Dermis blood vessel endothelial cell (primary cell): ENCODE results near the gene PHACTR2. TPM values are rescaled to one million over a fixed set of nuclear protein-coding genes. Genes with fewer than 3 reads are reported as not detected.
A peak's percentile ranks its signal among the peaks of the same experiment; 100 is the strongest.
"Not testable (repeated sequence)": the region's sequence is repeated elsewhere in the genome, so short reads cannot be mapped to it uniquely, and the experiment has no call there.

Experiments
- DNase-seq: peaks from one replicate; pipeline ENCODE4 v3.0.0; 2010
- total RNA-seq: library from RNA; depleted of rRNA; stranded (reverse); fragments of >200 nt; gene quantifications from 2 replicates; pipeline ENCODE4 v1.2.3, GENCODE V29; 2014

The PHACTR2 gene
- total RNA-seq, 1 donor from 2014 or later = 199 TPM

DNA sequence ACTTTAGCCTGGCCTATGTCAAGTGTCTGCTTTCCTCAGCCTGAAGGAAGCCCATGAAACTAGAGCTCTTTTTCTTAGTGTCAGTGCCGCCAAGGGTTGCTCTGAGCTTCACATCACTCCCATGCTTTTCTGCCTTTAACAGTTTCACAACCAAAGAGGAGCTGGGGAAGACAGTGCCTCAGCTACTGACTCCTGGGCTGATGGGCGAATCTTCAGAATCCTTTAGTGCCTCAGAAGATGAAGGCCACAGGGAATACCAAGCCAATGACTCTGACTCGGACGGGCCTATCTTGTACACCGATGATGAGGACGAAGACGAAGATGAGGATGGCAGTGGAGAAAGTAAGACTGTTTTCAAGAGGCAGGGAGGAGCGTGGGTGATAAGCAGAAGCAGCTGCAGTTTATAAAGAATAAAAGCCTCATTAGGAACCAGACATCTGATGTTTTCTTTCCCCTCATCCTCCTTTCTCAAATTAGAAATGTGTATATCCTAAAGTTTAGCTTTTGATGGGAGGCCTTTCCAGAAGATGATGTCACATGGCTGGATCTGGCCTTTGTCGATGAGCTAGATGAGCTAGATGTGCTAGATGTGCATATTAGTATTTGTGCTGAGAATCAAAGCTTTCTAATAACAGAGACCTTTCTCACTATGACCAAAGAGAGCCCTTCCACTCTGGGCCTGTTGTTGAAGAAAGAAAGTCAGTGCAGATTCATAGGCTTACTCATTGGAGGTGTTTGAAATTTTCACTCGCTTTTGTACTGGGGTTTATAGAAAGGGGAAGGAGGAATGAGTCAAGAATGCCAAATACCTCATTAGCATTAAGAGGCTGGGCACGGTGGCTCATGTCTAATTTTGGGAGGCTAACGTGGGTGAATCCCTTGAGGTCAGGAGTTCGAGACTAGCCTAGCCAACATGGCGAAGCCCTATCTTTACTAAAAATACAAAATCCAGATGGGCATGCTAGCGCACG, 94.6 kb downstream of the PHACTR2 start:
- DNase-seq = no peak

DNA sequence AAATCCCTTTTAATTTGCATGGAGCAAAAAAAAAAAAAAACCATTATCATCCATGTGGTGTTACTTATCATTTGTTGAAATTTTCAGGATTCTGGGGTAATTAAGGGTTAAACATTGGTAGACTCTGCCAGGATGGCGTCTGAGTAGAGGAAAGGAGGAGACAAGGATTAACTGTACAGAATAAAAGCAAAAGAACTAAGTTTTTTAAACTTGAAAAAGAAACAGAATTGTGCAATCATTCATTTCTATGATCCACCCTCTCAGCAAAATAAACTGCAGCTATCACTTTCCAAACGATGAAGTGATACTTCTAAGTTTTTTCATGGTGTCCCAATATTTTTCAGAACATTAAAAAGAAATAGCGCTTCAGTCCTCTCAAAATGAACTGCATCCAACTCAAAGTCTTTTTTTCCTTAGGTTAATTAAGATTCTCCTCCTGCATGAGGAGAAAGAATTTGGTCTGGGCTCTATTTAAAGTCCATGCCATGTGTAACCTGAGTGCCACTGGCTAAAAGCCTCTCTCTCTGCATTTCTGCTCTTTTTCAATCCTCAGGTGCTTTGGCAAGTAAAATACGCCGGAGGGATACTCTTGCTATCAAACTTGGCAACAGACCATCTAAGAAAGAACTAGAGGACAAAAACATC, 95.9 kb downstream of the PHACTR2 start:
- DNase-seq = no peak

DNA sequence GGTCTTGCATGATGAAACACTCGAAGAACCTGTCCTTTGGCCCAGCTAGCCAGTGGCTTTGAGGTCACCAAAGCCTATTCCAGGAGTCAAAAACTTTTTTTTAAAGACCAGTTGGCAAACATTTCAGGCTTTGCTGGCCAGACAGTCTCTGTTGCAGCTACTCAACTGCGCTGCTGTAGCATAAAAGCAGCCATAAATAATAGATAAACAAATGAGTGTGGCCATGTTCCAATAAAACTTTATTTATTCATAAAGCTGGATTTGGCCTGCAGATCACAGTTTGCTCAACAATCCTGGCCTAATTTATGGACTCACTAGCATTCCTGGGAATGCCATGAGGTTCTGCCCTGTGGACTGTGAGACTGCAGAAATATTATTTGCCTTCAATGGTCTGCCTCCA, 96.6 kb downstream of the PHACTR2 start:
- DNase-seq = no peak

DNA sequence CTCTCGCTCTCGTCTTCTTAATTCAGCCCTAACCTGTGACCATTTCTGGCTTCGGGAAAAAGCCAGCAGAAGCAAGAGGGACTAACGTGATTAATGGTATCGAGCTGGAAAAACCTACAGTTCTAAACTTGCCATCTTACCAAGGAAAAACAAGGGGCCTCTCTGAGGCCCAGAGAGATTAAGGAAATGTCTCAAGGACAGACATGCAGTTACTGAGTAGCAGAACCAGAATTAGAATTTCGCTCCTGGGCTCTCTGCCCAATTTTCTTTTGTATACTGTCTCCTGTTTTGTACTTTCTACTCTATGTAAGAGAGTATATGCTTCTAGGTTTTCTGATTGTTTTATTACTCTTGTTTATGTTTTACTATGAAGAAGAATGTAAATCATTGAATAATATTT, 97.6 kb downstream of the PHACTR2 start:
- DNase-seq = peak; percentile 18

DNA sequence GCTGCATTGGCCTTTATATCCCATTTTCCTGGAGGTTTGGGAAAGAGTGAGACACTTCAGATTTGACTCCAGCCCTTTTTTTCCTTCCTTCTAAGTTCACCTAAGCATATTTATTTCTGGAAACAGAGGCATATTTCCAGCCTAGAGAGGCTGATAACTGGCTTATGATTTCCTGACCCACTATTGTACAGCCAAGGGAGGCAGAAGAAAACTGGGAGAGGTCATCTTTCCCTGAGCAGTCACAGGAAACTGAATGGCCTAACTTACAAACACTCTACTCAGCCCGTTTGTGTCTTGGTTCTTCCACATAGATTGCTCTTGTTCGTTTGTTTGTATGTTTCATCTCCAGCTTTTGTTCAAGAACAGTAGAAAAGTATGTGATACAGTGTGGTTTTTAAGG, 101.2 kb downstream of the PHACTR2 start:
- peak; percentile 37 for DNase-seq

DNA sequence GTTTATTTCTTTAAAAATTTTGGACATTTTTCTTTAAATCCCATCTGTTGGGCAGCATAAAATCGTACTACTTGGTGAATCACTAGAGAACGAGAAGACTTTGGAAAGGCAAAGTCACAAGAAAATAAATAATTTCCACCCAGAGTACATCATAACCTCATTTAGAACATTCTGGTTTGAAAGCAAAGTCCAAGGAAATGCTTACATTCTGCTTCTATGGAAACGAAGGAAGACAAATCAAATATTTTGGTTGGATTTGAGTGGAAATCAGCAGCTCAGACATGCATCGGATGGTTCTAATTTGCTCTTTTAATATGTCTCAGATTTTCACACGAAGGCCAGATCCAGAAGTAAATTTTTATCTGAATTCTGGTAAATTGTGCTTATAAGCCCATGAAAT, 104.7 kb downstream of the PHACTR2 start:
- no peak for DNase-seq

DNA sequence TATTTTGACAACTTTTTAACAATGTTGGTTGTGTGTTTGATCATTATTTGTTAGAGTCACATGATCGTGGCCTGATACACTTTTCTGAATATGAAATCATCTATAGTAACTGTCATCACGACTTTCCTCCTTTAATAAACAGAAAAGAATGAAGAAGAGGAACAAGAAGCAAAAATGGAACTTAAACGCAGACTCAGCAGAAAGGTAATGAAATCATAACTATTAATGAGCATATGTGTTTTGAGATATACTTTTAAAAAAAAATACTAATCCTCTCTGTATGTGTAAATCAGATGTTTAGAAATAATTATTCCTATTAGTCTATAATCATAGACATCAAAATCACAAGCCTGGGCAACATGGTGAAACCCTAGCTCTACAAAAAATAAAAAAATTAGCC, 105.3 kb downstream of the PHACTR2 start:
- no peak for DNase-seq

DNA sequence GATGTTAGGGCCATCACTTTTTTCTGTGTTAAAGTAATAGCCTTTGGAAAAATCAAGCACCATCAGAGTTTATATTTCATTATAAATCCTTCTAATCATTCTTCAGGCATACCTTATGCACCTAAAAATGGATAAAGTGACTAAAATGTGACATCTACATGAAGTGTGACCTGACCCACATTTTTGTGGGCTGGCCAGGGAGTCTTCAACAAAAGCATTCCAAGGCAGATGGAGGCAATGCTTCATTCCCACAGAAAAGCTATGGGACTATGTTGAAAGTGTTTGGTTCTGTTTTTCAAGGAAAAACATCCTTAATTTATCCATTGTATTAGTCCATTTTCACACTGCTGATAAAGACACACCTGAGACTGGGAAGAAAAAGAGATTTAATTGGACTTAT, 106.6 kb downstream of the PHACTR2 start:
- DNase-seq = no peak

DNA sequence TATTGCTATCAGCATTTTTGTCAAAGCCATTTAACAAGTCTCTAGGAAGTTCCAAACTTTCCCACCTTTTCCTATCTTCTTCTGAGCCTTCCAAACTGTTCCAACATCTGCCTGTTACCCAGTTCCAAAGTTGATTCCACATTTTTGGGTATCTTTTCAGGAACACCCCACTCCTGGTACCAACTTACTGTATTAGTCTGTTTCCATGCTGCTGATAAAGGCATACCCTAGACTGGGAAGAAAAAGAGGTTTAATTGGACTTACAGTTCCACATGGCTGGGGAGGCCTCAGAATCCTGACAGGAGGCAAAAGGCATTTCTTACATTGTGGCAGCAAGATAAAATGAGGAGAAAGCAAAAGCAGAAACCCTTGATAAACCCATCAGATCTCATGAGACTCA, 108.6 kb downstream of the PHACTR2 start:
- DNase-seq = not testable (repeated sequence)

DNA sequence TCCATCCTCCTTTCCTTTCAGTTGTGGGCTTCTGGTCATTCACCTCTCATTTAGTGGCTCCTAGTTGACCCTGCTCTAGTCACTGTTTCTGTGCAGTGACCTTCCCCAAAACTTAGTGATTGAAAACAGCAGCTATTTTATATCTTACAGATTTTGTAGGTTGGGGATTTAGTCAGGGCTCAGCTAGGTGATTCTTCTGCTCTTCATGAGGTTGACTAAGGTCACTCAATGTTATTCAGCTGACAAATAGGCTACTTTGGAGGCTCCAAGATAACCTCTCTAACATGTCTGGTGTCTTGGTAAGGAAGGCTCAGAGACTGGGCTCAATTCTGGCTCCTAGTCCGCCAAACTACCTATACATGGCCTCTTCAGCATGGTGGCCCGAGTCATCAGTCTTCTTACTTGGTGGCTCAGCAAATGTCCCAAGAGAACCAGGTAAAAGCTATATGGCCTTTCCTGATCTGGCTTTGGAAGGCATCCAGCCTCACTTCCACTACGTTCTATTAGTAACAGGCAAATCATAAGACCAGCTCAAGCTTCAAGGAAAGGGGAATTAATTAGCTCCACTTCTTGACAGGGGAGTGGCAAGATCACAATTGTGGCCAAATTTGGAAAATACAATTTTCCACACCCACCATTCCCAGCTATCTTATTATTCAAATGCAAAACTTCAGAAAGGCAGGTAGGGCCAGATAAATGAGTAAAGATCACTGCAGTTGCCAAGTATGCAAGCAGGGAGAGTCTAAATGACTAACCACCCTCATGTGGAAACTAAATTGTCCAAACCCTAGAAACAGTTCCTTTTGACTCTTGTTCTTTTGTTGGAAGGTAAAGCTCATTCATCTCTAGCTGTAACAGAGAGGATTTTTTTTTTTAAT, 114.9 kb downstream of the PHACTR2 start:
- no peak for DNase-seq

DNA sequence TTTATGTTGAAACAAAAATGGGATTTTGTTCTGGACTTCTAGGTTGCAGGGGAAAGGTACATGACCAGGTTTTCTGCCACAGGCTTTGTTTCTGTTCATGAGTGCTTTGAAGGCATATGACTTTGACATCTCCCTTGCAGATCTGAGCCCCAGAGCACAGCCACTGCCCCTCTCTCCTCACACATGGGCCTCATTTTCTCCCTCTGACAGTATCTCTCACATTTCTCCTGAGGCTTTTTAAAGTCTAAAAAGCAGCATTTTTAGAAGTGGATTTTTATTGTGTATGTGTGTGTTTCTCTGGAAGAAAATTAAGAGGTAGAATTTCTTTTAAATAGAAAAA, 115.5 kb downstream of the PHACTR2 start:
- no peak for DNase-seq

DNA sequence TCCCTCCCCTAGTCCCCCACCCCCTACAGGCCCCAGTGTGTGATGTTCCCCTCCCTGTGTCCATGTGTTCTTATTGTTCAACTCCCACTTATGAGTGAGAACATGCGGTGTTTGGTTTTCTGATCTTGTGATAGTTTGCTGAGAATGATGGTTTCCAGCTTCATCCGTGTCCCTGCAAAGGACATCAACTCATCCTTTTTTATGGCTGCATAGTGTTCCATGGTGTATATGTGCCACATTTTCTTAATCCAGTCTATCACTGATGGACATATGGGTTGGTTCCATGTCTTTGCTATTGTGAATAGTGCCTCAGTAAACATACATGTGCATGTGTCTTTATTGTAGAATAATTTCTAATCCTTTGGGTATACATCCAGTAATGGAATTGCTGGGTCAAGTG, 118.8 kb downstream of the PHACTR2 start:
- DNase-seq = not testable (repeated sequence)

DNA sequence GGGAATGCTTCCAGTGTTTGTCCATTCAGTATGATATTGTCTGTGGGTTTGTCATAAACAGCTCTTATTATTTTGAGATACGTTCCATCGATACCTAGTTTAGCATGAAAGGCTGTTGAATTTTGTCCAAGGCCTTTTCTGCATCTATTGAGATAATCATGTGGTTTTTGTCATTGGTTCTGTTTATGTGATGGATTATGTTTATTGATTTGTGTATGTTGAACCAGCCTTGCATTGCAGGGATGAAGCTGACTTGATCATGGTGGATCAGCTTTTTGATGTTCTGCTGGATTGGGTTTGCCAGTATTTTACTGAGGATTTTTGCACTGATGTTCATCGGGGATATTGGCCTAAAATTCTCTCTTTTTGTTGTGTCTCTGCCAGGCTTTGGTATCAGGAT, 120.7 kb downstream of the PHACTR2 start:
- not testable (repeated sequence) for DNase-seq

DNA sequence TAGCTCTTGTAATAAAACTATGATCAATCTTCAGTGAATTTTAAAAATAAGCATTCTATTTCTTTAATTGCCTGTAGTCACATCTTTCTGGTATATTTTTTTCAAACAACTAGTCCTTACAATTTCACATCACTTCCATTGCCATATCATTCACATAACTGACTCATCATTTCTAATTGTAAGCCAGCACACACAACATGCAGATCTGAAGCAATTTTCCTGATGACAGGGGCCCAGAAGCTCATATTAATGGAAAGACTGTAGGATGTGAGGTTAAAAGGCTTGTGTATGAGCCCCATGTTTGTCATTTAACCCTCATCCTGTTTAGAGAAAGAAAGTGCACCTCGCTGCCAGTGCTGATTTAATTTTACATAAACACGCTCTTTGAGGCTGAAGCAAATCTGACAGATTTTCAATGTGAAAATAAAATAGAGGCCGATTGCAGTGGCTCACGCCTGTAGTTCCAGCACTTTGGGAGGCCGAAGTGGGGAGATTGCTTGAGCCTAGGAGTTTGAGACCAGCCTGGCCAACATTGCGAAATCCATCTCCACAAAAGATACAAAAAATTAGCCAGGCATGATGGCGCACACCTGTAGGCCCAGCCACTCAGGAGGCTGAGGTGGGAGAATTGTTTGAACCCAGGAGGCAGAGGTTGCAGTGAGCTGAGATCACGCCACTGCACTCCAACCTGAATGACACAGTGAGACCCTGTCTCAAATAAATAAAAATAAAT, 125.2 kb downstream of the PHACTR2 start:
- peak; percentile 65 for DNase-seq

DNA sequence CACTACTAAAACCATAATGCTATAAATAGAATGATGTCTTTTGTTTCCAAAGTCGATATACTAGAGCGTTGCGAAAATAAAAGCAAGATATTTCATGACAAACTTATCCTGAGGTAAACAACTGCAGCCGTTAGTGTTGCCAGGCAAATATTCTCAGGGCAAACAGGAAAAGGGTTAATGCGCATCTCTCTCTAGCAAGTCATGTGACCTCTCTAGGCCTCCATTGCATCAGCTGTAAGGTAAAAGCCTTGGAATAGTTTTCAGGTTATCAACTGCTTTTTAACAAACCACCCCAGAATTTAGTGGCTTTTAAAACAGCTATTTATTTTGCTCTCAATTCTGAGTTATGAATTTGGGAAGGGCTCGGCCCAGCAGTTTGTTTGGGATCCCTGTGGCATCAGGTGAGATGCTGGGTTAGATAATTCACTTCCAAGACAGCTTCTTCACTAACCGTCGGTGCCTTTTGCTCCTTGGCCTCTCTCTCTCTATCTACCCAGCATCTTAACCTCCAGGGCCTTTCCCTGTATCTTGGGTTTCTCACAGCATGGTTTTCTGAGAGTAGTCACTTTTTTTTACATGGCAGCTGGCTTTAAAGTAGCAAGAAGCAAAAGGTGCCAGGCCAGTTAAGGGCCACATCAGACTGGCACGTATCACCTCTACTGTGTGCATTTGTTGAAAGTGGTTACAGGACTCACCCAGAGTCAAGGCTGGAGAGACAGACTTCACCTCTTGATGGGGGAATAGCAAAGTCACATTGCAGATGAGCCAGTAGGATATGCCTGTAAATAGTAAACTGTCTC, 126.2 kb downstream of the PHACTR2 start:
- no peak for DNase-seq

DNA sequence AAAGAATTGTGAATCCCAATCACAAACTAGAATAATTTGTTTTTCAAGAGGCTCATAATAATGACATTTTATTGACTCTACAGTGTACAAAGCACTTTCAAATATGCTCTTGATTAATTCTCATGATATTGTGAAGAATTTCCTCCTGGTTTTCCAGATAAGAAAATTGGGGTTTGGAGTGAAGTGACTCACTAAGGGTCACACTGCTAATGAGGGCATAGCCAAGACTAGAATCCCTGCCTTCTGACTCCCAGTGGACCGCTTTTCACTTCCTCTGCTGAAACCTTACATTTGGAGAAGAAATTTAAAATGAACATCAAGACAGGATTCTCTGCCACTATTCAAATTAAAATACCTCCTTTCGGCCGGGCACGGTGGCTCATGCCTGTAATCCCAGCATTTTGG, 127.1 kb downstream of the PHACTR2 start:
- peak; percentile 80 for DNase-seq

DNA sequence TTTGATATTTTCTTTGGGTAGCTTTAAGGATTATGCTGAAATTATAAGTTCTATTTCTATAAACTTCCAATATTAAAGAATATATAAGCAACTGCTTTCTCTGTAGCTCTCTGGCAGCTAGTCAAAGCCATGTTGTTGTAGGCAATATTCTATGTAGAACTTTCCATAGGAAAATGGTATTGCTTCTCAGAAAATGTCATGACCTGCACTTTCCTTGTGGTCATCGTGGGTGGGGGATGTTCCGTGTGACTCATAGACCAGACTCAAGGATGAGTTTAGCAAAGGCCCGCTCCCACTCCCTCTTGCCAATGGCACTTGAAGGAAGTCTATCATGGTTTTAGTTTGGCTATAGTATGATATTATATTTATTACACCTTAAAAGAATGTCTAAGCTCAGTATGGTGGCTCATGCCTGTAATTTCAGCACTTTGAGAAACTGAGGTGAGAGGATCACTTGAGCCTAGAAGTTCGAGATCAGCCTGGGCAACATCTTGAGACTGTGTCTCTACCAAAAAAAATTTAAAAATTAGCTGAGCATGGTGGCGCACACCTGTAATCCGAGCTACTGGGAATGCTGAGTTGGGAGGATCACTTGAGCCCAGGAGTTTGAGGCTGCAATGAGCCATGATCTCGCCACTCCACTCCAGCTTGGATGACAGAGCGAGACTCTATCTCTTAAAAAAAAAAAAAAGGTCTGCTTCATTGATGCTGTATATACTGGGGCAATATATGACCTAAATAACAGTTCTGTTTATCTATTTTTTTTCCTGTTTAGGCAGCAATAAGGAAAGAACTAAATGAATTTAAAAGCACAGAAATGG, 128.7 kb downstream of the PHACTR2 start:
- peak; percentile 60 for DNase-seq

DNA sequence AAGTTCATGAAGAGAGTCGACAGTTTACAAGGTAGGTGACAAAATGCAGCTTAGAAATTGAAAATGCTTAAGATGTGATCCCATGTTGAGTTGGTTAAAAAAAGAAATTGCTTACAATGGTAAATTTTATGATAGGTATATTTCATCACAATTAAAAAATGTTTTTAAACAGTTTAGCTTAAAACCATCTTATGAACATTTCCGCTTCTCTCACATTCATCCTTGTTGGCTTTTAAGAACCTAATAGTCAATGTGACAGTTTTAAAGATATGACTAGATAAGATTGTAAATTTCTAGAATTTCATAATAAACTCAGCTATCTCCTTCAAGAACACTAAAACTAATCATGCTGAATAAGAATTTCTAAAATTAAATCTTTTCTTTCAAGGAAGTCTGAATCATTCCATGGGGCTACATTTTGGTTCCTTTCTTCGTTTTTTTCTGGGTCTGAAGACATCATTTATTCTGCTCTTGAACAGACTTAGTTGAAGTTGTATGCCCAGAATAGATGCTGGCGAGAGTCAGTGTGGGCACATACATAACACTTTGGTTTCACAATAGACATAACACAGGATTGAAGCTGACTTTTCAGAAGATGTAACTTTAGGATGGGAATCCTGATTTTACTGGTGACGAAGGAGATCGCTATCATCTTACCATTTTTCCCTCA, 129.5 kb downstream of the PHACTR2 start:
- DNase-seq = no peak

DNA sequence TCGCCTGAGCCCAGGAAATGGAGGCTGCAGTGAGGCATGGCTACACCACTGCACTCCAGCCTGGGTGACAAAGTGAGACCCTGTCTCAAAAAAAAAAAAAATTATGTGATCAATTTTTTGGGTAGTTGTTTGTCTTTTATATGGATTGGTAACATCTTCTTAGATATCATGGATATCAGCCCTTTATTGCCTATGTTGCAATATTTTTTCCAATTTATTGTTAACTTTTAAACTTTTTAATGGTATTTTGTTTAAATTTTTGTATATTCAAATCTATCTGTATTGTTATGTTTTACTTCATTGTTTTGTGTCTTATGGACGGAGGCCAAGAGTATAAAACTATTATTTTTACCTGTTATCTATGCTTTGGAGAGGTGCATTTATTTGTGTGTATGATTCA, 133.0 kb downstream of the PHACTR2 start:
- no peak for DNase-seq
